ENCODE data around the gene PLLP. TPM values are rescaled to one million over a fixed set of nuclear protein-coding genes. Genes with fewer than 3 reads are reported as not detected.
"Not testable (repeated sequence)": the region's sequence is repeated elsewhere in the genome, so short reads cannot be mapped to it uniquely, and the experiment has no call there.

Gene PLLP
- total RNA-seq, 4 donors from 2014 or later: 58.4 to 241 (median 218) TPM

DNA sequence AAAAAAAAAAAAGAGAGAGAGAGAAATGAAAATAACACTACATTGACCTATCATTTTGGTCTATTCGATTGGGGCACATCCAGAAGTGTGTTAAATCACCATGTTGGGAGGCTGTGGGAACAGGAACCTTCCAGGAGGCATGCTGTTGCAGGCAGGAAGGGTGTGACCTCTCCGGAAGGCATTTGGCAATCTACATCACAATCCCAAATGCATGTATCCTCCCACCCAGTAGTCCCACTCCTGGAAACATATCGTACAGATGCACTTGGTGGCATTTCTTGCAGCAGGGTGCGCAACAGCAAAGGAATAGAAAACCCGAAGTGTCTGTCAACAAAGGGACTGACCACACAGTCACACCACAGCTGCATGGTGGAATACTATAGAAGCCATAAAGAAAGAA, 7.9 kb downstream of the PLLP start:
- 24 to 25% methylated on average over 5 of the region's 5 CpGs for WGBS, 2 donors
- peak in 1 of 2 donors; percentile 79 for DNase-seq (ENCODE audit: low spot score in 2 of 2)
- intact Hi-C loops (cut with DNase I; ENCODE audit: low total_unique reads): no loop called here
- TF ChIP-seq, protein P1, sequence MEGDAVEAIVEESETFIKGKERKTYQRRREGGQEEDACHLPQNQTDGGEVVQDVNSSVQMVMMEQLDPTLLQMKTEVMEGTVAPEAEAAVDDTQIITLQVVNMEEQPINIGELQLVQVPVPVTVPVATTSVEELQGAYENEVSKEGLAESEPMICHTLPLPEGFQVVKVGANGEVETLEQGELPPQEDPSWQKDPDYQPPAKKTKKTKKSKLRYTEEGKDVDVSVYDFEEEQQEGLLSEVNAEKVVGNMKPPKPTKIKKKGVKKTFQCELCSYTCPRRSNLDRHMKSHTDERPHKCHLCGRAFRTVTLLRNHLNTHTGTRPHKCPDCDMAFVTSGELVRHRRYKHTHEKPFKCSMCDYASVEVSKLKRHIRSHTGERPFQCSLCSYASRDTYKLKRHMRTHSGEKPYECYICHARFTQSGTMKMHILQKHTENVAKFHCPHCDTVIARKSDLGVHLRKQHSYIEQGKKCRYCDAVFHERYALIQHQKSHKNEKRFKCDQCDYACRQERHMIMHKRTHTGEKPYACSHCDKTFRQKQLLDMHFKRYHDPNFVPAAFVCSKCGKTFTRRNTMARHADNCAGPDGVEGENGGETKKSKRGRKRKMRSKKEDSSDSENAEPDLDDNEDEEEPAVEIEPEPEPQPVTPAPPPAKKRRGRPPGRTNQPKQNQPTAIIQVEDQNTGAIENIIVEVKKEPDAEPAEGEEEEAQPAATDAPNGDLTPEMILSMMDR (IDR thresholded peaks at IDR 0.05): no peak
- TF ChIP-seq POLR2A (IDR thresholded peaks at IDR 0.05): no peak
- H3K4me3 ChIP-seq (ENCODE audit: low read depth, poor library complexity, severe bottlenecking): no peak overlapping the region

DNA sequence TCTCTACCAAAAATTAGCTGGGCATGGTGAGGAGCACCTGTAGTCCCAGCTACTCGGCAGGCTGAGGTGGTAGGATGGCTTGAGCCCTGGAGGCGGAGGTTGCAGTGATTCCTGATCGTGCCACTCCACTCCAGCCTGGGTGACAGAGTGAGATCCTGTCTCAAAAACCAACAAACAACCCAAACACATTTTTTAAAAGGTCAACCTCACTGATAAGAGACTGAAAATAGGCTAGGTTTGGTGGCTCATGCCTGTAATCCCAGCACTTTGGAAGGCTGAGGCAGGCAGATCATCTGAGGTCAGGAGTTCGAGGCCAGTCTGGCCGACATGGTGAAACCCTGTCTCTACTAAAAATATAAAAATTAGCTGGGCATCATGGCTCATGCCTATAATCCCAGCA, 8.5 kb downstream of the PLLP start:
- H3K4me3 ChIP-seq (ENCODE audit: low read depth, poor library complexity, severe bottlenecking); DNase-seq (ENCODE audit: low spot score in 2 of 2); intact Hi-C loops (cut with DNase I; ENCODE audit: low total_unique reads): not testable (repeated sequence)
- WGBS, 2 donors: 54 to 57% methylated on average over 5 of the region's 5 CpGs

DNA sequence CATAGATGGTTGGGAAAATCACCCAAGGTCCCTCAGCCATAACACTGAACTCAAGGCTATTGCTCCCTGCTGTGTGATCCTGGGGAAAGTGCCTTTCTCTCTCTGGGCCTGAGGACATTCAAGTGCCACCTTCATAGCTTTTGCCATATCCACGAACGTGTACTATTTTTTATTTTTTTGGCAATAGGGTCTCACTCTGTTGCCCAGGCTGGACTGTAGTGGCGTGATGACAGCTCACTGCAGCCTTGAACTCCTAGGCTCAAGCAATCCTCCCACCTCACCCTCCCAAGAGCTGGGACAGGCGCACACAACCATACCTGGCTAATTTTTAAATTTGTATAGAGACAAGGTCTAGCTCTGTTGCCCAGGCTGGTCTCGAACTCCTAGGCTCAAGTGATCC, 10.6 kb downstream of the PLLP start:
- no peak for DNase-seq (ENCODE audit: low spot score in 2 of 2)
- intact Hi-C loops (cut with DNase I; ENCODE audit: low total_unique reads): no loop called here
- H3K4me3 ChIP-seq (ENCODE audit: low read depth, poor library complexity, severe bottlenecking): no peak overlapping the region
- 87 to 94% methylated on average over 5 of the region's 5 CpGs for WGBS, 2 donors
- TF ChIP-seq POLR2A (IDR thresholded peaks at IDR 0.05): no peak
- TF ChIP-seq, protein P1 (IDR thresholded peaks at IDR 0.05): no peak

DNA sequence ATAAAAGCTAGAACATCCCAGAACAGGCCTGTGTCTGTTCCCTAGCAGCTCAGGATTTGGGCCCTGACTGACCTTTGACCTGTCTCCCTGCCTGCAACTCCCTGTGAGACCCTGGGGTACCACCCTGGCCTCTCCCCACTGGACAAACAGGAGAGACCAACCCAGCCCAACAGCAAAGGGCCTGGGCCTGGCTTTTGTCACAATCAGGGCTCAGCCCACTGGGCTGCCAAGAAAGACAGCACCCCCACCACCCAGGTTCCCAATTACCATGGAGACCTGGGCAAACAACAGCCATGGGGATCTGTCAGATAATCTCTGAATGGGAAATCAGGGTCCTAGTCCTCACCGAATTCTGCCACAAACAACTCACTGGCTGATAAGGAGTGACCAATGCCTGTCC, 11.1 kb downstream of the PLLP start:
- TF ChIP-seq, protein P1 (IDR thresholded peaks at IDR 0.05): no peak
- no peak for TF ChIP-seq POLR2A (IDR thresholded peaks at IDR 0.05)
- intact Hi-C loops (cut with DNase I; ENCODE audit: low total_unique reads): no loop called here
- DNase-seq (ENCODE audit: low spot score in 2 of 2): no peak
- 64 to 91% methylated on average over 1 of the region's 1 CpG for WGBS, 2 donors
- no peak overlapping the region for H3K4me3 ChIP-seq (ENCODE audit: low read depth, poor library complexity, severe bottlenecking)

DNA sequence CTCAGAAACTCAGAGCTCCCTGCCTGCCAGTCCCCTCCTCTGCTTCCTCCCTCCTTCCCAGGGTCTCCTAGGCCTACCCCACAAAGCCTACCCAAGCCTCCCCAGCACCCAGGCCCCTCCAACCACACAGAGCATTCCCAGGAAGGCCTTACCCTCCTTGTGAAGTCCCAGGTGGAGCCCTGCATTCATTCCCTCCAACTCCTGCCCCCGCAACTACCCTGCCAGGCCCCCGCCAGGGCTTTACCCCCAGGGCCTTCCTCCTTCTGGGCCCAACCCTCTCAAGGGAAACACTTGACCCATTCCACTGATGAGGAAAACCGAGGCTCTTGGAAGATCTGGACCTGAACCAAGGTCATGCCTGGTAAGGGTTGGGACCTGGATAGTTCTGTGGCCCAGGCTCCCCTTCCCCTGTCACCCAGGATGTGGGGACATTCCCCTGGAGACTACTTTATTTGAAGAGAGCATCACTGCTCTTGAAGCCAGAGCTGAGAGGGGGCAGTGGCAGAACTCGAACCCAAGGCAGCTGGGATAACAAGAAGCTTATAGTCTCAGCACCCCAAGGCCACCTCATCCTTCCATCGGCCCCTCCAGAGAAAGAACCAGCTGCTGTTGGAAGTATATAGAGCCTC, 12.5 kb downstream of the PLLP start:
- TF ChIP-seq, protein P1 (IDR thresholded peaks at IDR 0.05): no peak
- no peak for TF ChIP-seq POLR2A (IDR thresholded peaks at IDR 0.05)

DNA sequence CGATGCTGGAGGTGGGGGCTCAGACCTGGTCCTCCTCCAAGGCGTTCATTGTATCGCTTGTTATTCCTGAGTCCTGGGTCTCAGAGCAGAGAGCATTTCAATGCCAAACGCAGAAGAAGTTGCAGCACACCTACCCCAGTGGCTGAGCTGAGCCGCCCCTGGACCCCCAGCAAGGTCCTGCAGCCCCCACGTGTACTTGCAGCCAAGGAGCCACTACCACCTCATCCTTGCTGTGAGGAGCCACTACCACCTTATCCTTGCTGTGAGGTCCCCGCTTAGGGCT, 13.5 kb downstream of the PLLP start:
- H3K4me3 ChIP-seq (ENCODE audit: low read depth, poor library complexity, severe bottlenecking): no peak overlapping the region
- intact Hi-C loops (cut with DNase I; ENCODE audit: low total_unique reads): no loop called here
- 86 to 90% methylated on average over 7 of the region's 7 CpGs for WGBS, 2 donors
- TF ChIP-seq, protein P1 (IDR thresholded peaks at IDR 0.05): no peak
- TF ChIP-seq POLR2A (IDR thresholded peaks at IDR 0.05): no peak
- DNase-seq (ENCODE audit: low spot score in 2 of 2): no peak

More for the DNA sequence above, 12.5 kb downstream of the PLLP start:
- WGBS, 2 donors: 90 to 91% methylated on average over 5 of the region's 5 CpGs
- no peak overlapping the region for H3K4me3 ChIP-seq (ENCODE audit: low read depth, poor library complexity, severe bottlenecking)
- intact Hi-C loops (cut with DNase I; ENCODE audit: low total_unique reads): no loop called here
- DNase-seq (ENCODE audit: low spot score in 2 of 2): no peak

All from lower leg skin (tissue), 4 donors.